Loucy (cell line): ENCODE data around the gene MALRD1.

Experiments
- EZH2phosphoT487 ChIP-seq: fragments of 200-600 bp; IDR thresholded peaks from 2 replicates; pipeline ENCODE4 v1.6.1; 2018; ENCODE audit warnings: antibody characterized with exemption, mild to moderate bottlenecking, moderate library complexity, borderline replicate concordance
- TF ChIP-seq, protein P1 (sequence below): fragments of 200-600 bp; sonication (generic); conservative IDR thresholded peaks from 2 replicates; pipeline ENCODE4 v1.5.1; 2014; ENCODE audit warnings: mild to moderate bottlenecking, antibody characterized with exemption, low read length

DNA sequence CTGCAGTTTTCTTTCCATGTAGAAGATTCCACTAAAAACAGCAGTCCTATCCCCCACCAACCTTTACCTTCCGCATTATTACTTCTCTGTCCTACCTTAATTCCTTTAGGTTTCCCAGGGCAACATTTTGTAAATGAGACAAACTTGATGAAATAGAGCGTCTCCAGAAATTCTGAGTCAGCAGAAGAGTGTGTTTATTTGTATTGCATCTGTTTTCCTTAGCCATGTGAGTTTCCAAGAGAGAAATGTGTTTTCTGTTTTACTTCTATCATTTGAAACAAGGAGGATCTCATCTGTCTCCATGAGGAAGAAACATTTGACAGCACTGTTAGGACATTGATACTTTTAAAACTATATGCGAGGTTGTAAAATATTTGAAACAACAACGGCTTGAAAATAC is 523.5 kb downstream of the MALRD1 start:
- TF ChIP-seq, protein P1, sequence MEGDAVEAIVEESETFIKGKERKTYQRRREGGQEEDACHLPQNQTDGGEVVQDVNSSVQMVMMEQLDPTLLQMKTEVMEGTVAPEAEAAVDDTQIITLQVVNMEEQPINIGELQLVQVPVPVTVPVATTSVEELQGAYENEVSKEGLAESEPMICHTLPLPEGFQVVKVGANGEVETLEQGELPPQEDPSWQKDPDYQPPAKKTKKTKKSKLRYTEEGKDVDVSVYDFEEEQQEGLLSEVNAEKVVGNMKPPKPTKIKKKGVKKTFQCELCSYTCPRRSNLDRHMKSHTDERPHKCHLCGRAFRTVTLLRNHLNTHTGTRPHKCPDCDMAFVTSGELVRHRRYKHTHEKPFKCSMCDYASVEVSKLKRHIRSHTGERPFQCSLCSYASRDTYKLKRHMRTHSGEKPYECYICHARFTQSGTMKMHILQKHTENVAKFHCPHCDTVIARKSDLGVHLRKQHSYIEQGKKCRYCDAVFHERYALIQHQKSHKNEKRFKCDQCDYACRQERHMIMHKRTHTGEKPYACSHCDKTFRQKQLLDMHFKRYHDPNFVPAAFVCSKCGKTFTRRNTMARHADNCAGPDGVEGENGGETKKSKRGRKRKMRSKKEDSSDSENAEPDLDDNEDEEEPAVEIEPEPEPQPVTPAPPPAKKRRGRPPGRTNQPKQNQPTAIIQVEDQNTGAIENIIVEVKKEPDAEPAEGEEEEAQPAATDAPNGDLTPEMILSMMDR: no peak
- no peak for TF ChIP-seq EZH2phosphoT487
